22Rv1 (cell line): ENCODE results near the gene DEFB113.

Experiments
- ZFX ChIP-seq: fragments of 450-650 bp; IDR thresholded peaks from 2 replicates; pipeline ENCODE4 v1.6.1; 2017; ENCODE audit warnings: antibody characterized with exemption, borderline replicate concordance
- TF ChIP-seq, protein P1 (sequence below): fragments of 450-650 bp; IDR thresholded peaks from 2 replicates; pipeline ENCODE4 v1.5.1; 2017; ENCODE audit warnings: mild to moderate bottlenecking

- TF ChIP-seq, protein P1, sequence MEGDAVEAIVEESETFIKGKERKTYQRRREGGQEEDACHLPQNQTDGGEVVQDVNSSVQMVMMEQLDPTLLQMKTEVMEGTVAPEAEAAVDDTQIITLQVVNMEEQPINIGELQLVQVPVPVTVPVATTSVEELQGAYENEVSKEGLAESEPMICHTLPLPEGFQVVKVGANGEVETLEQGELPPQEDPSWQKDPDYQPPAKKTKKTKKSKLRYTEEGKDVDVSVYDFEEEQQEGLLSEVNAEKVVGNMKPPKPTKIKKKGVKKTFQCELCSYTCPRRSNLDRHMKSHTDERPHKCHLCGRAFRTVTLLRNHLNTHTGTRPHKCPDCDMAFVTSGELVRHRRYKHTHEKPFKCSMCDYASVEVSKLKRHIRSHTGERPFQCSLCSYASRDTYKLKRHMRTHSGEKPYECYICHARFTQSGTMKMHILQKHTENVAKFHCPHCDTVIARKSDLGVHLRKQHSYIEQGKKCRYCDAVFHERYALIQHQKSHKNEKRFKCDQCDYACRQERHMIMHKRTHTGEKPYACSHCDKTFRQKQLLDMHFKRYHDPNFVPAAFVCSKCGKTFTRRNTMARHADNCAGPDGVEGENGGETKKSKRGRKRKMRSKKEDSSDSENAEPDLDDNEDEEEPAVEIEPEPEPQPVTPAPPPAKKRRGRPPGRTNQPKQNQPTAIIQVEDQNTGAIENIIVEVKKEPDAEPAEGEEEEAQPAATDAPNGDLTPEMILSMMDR = no peak
- no peak for TF ChIP-seq ZFX
Measured at GRCh38 chr6:49935387-49935786, 34.0 kb downstream of the DEFB113 start.
